GM10266 (cell line): ENCODE data around the gene CCDC3.

ENCODE experiments used
- DNase-seq: peaks from one replicate; pipeline ENCODE4 v3.0.0; 2012; ENCODE audit errors: extremely low spot score
- CTCF ChIP-seq: IDR thresholded peaks from 2 replicates; pipeline ENCODE4 v1.5.1; 2012; ENCODE audit warnings: mild to moderate bottlenecking, low read depth; ENCODE audit not compliant: control insufficient read depth, insufficient read depth; ENCODE audit errors: missing control alignments

Gene CCDC3

GRCh38 chr10:13019280-13019679 is 17.8 kb upstream of the CCDC3 start:
- DNase-seq = no peak
- no peak for TF ChIP-seq CTCF

DNA sequence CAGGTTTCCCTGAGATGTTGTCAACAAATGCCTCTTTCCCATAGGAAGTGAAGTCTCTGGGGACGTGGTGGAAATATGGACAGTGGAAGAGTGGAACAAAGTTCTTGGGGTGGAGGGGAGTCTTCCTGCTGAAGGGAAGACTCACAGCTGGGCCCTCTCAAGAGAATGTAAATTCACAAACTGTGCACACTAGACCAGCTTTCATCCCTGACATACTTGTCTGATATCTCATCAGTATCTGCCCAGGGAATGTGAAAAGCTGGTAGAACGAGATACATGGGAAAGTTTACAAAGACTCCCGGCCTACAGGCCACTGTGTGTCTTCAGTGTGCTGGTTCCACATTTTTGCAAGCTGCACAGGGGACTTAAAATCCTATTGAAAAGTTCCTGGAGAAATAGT is 16.7 kb upstream of the CCDC3 start:
- TF ChIP-seq CTCF = no peak
- DNase-seq = no peak

- TF ChIP-seq CTCF = no peak
- DNase-seq = no peak
These were observed 15.4 kb upstream of the CCDC3 start for GRCh38 chr10:13016886-13017285.

DNA sequence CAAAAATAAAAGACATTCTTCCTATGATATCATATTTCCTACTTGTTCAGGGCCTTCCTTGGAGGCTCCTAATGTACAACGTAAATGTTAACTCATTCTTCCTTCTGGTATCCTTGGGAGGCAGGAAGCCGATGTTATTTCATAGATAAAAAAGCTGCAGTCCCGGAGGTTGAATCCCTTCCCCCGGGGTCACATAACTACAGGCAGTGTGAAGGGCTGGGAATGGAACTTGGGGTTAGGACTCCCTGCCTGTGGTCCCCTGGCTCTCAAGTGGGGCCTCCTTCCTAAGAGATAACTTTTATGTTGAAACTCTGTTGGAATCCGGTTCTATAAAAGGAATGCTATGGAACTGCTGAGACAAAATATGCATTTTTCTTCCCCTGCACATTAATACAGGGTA is 14.9 kb upstream of the CCDC3 start:
- no peak for TF ChIP-seq CTCF
- no peak for DNase-seq

- TF ChIP-seq CTCF = no peak
These were observed 4.5 kb upstream of the CCDC3 start for GRCh38 chr10:13006037-13006436.

DNA sequence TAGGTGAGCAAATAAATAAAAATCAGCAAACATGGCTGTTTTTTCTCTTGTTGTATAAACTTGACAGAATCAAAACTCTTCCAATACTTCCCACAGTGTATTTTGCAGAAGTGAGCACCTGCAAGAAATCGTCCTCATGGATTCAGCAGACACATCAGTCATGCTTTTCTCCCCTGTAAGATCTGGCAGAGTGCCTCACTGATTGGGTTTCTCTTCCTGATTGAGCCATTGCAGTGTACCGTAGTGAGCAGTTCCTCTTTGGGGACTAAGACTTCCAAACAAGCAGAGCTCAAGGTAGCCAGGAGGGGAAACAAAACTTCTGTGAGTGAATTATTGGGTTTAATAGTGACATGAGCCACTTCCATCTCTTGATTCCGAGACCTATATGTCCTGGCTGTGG is 2.2 kb upstream of the CCDC3 start:
- TF ChIP-seq CTCF = no peak
- DNase-seq = no peak

More at GRCh38 chr10:13006037-13006436, 4.5 kb upstream of the CCDC3 start:
- no peak for DNase-seq

DNA sequence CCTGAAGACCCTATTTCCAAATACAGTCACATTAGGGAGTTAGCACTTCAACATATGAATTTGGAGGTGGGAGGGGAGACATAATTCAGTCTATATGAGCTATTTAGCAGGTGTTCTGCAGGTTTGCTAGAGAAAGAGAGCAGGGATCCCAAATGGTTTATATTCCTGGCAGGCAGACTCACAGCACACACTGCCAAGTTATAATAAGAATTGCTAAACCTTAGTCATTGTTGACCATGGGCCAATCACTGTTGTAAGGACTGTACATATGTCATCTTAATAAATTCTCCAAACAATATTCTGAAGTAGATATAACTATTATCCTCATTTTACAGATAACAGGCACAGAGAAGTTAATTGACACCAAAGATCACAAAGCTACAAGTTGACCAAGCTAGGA is 1.5 kb upstream of the CCDC3 start:
- DNase-seq = no peak
- TF ChIP-seq CTCF = no peak

DNA sequence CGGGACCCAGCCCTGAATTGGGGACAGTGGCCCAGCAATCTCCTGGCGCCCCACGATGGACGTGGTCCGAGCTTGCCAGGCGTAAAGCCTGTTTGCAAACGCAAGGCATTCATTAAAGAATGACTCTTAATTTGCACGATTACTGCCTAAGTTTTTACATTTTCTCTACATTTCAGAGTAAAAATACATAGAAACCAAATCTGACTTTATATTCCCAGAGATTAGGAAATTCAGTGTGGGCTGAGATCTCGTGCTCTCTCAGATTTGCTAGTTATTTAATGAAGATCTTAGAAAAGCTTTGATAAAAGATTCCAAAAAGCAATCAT is 337 bp upstream of the CCDC3 start:
- TF ChIP-seq CTCF = no peak
- no peak for DNase-seq
